H9 (cell line): ENCODE measurements around the gene PFKL. TPM values are rescaled to one million over a fixed set of nuclear protein-coding genes. Genes with fewer than 3 reads are reported as not detected.

Source experiments
- DNase-seq: peaks from one replicate; pipeline ENCODE4 v3.0.0-alpha.2; 2017
- H2AFZ ChIP-seq: one replicate; pipeline ENCODE4 v1.6.1; 2013; ENCODE audit warnings: mild to moderate bottlenecking, low read length, control low read depth, moderate library complexity
- H2AK5ac ChIP-seq: 2 replicates; pipeline ENCODE4 v1.6.1; 2013; ENCODE audit warnings: low read length, control low read depth, mixed read lengths; ENCODE audit not compliant: insufficient read length
- H2BK120ac ChIP-seq: one replicate; pipeline ENCODE4 v1.6.1; 2013; ENCODE audit warnings: low read depth, mild to moderate bottlenecking, low read length, control low read depth, inconsistent platforms; ENCODE audit not compliant: poor library complexity, severe bottlenecking
- H2BK12ac ChIP-seq: 2 replicates; pipeline ENCODE4 v1.6.1; 2013; ENCODE audit warnings: low read length, control low read depth, mixed read lengths, low read depth; ENCODE audit not compliant: insufficient read length
- H2BK15ac ChIP-seq: 2 replicates; pipeline ENCODE4 v1.6.1; 2013; ENCODE audit warnings: low read depth, low read length, control low read depth
- H2BK20ac ChIP-seq: one replicate; pipeline ENCODE4 v1.6.1; 2013; ENCODE audit warnings: low read depth, mild to moderate bottlenecking, low read length, control low read depth, inconsistent platforms; ENCODE audit not compliant: poor library complexity, severe bottlenecking
- H2BK5ac ChIP-seq: 2 replicates; pipeline ENCODE4 v1.6.1; 2013; ENCODE audit warnings: low read length, control low read depth, mixed read lengths; ENCODE audit not compliant: insufficient read length
- H3K14ac ChIP-seq: 2 replicates; pipeline ENCODE4 v1.6.1; 2013; ENCODE audit warnings: low read length, control low read depth; ENCODE audit not compliant: insufficient read depth
- H3K18ac ChIP-seq: 2 replicates; pipeline ENCODE4 v1.6.1; 2013; ENCODE audit warnings: low read depth, mild to moderate bottlenecking, mixed read lengths, low read length, control low read depth; ENCODE audit not compliant: insufficient read length
- H3K23ac ChIP-seq: 2 replicates; pipeline ENCODE4 v1.6.1; 2013; ENCODE audit warnings: low read length, control low read depth, mixed read lengths, low read depth; ENCODE audit not compliant: insufficient read length
- H3K23me2 ChIP-seq: 2 replicates; pipeline ENCODE4 v1.6.1; 2013; ENCODE audit warnings: low read depth, mild to moderate bottlenecking, mixed read lengths, low read length, control low read depth; ENCODE audit not compliant: insufficient read length, poor library complexity, severe bottlenecking
- H3K27ac ChIP-seq: 2 replicates; pipeline ENCODE4 v1.5.1; 2013; ENCODE audit warnings: low read length, control low read depth, mixed read lengths, low read depth; ENCODE audit not compliant: insufficient read length
- H3K27me3 ChIP-seq: 2 replicates; pipeline ENCODE4 v1.6.1; 2013; ENCODE audit warnings: low read length, control low read depth, inconsistent platforms; ENCODE audit not compliant: insufficient read depth
- H3K4ac ChIP-seq: 2 replicates; pipeline ENCODE4 v1.6.1; 2013; ENCODE audit warnings: low read depth, mild to moderate bottlenecking, control low read depth, inconsistent platforms, low read length, moderate library complexity
- H3K4me1 ChIP-seq: 2 replicates; pipeline ENCODE4 v1.6.1; 2013; ENCODE audit warnings: low read length, control low read depth, inconsistent platforms; ENCODE audit not compliant: insufficient read depth
- H3K4me2 ChIP-seq: 2 replicates; pipeline ENCODE4 v1.6.1; 2013; ENCODE audit warnings: low read length, control low read depth, mixed read lengths; ENCODE audit not compliant: insufficient read length, insufficient read depth
- H3K56ac ChIP-seq: 2 replicates; pipeline ENCODE4 v1.6.1; 2013; ENCODE audit warnings: low read depth, mild to moderate bottlenecking, mixed read lengths, low read length, control low read depth; ENCODE audit not compliant: insufficient read length
- H3K79me1 ChIP-seq: 2 replicates; pipeline ENCODE4 v1.6.1; 2013; ENCODE audit warnings: low read depth, mild to moderate bottlenecking, moderate library complexity, low read length, control low read depth, inconsistent platforms; ENCODE audit not compliant: insufficient read depth, poor library complexity, severe bottlenecking
- H3K79me2 ChIP-seq: 2 replicates; pipeline ENCODE4 v1.6.1; 2013; ENCODE audit warnings: low read length, control low read depth, inconsistent platforms; ENCODE audit not compliant: insufficient read depth
- H3K9ac ChIP-seq: 2 replicates; pipeline ENCODE4 v1.6.1; 2013; ENCODE audit warnings: low read length, control low read depth, mixed read lengths; ENCODE audit not compliant: insufficient read length; ENCODE audit errors: extremely low read depth
- H3K9me3 ChIP-seq: one replicate; pipeline ENCODE4 v1.6.1; 2013; ENCODE audit warnings: low read depth, low read length, inconsistent platforms; ENCODE audit not compliant: control insufficient read depth
- H3T11ph ChIP-seq: one replicate; pipeline ENCODE4 v1.6.1; 2013; ENCODE audit warnings: mild to moderate bottlenecking, low read length, control low read depth, inconsistent platforms
- H4K20me1 ChIP-seq: one replicate; pipeline ENCODE4 v1.6.1; 2013; ENCODE audit not compliant: control insufficient read depth, insufficient read length, insufficient read depth
- H4K5ac ChIP-seq: 2 replicates; pipeline ENCODE4 v1.6.1; 2013; ENCODE audit warnings: low read depth, mild to moderate bottlenecking, mixed read lengths, low read length, control low read depth; ENCODE audit not compliant: insufficient read length
- H4K8ac ChIP-seq: replicated peaks from 2 replicates; pipeline ENCODE4 v1.6.1; 2013; ENCODE audit warnings: low read length, control low read depth, mixed read lengths, low read depth; ENCODE audit not compliant: insufficient read length
- H4K91ac ChIP-seq: 2 replicates; pipeline ENCODE4 v1.6.1; 2013; ENCODE audit warnings: low read depth, mild to moderate bottlenecking, moderate library complexity, mixed read lengths, low read length, control low read depth; ENCODE audit not compliant: insufficient read length
- H3K27ac Mint-ChIP-seq, 3 experiments: 2 replicates in 2 of 3; 3 replicates in 1 of 3; pipeline ENCODE4 v1.8.0; 2020 to 2021; ENCODE audit warnings: mixed read lengths in 3 of 3, mild to moderate bottlenecking in 1 of 3, moderate library complexity in 1 of 3
- H3K27me3 Mint-ChIP-seq: 2 replicates; pipeline ENCODE4 v1.8.0; 2021; ENCODE audit warnings: low read depth, mild to moderate bottlenecking, moderate library complexity, mixed read lengths
- H3K36me3 Mint-ChIP-seq, 3 experiments: 2 replicates in 2 of 3; 3 replicates in 1 of 3; pipeline ENCODE4 v1.8.0; 2020 to 2021; ENCODE audit warnings: low read depth in 3 of 3, mixed read lengths in 3 of 3; ENCODE audit not compliant: insufficient read depth in 1 of 3
- H3K4me1 Mint-ChIP-seq, 2 experiments: 2 replicates each; pipeline ENCODE4 v1.8.0; 2020; ENCODE audit warnings: mixed read lengths in 2 of 2
- H3K4me3 Mint-ChIP-seq, 2 experiments: 2 replicates in 1 of 2; 3 replicates in 1 of 2; pipeline ENCODE4 v1.8.0; 2020 to 2021; ENCODE audit warnings: mild to moderate bottlenecking in 2 of 2, mixed read lengths in 2 of 2, moderate library complexity in 1 of 2
- H3K9me3 Mint-ChIP-seq, 2 experiments: 2 replicates in 1 of 2; 3 replicates in 1 of 2; pipeline ENCODE4 v1.8.0; 2020; ENCODE audit warnings: mild to moderate bottlenecking in 2 of 2, mixed read lengths in 2 of 2, moderate library complexity in 1 of 2
- WGBS: extraction: QIAGEN DNeasy Blood & Tissue Kit; methylation state at CpG from one replicate; pipeline ENCODE4 v1.1.7; 2013; ENCODE audit warnings: missing lambda C conversion rate, low lambda C conversion rate, mixed read lengths; ENCODE audit not compliant: insufficient read length; ENCODE audit errors: extremely low coverage; 5-methylcytosine and 5-hydroxymethylcytosine counted together
- total RNA-seq: library from RNA; stranded (reverse); gene quantifications from 2 replicates; pipeline ENCODE4 v1.2.1, GENCODE V29; 2021
- TF ChIP-seq, protein P1 (sequence below): fragments of 200-600 bp; sonication (generic); conservative IDR thresholded peaks from 3 replicates; pipeline ENCODE4 v1.8.0; 2021; ENCODE audit warnings: antibody characterized with exemption, mild to moderate bottlenecking

PFKL gene
- total RNA-seq, 1 experiment from 2014 or later = 107 TPM

DNA sequence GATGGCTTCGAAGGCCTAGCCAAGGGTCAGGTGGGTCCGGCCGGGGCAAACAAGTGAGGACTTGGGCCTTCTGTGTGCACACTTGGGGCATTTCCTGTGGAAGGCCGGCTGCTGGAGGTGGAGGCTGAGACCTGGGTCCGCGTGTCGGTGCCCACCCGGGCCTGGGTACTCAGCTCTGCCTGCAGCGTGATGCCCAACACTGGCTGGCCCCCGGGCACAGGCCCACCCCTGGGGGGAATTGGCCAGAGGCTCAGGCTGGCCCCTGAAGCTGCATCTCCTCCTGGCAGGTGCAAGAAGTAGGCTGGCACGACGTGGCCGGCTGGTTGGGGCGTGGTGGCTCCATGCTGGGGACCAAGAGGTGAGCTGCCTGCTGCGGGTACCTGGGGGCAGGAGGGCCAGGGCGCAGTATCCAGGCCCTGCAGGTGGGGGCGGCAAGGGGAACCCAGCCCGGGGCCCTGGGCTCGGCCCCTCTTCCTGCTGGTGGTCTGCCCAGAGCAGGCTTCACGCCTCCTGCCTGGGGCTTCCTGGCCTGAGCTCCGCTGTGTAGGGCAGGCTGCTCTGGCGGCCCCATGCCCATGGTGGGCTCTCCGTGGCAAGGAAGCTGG lies 22.1 kb downstream of the PFKL start:
- Mint-ChIP-seq H3K27ac (no peak overlapping the region), H3K9me3 (no peaks in the 10 kb centered on the region), H3K4me1 (no peaks in the 10 kb centered on the region), H3K27me3 (no peaks in the 10 kb centered on the region), H3K36me3 (peaks cover 0 to 14% (median 12%) of the 10 kb centered on the region in 3 experiments; a peak in 5 of 7 replicates), H3K4me3 (no peak overlapping the region)
- Histone ChIP-seq H3K56ac (no peak overlapping the region), H3K27me3 (no peaks in the 10 kb centered on the region), H4K5ac (no peak overlapping the region), H4K8ac (no peak overlapping the region), H3K9ac (no peak overlapping the region), H4K91ac (no peak overlapping the region), H2BK20ac (no peak overlapping the region), H2AK5ac (no peak overlapping the region), H3K4me1 (no peaks in the 10 kb centered on the region), H3K23me2 (no peaks in the 10 kb centered on the region), H2BK120ac (no peak overlapping the region), H3K79me1 (no peaks in the 10 kb centered on the region), H3K79me2 (no peaks in the 10 kb centered on the region), H2BK5ac (no peak overlapping the region), H3K4ac (no peak overlapping the region), H3K23ac (no peak overlapping the region), H4K20me1 (no peaks in the 10 kb centered on the region), H2BK15ac (no peak overlapping the region), H2BK12ac (no peak overlapping the region), H3K4me2 (no peak overlapping the region), H3T11ph (no peak overlapping the region), H3K27ac (no peak overlapping the region), H3K14ac (no peak overlapping the region), H3K9me3 (no peaks in the 10 kb centered on the region), H3K18ac (no peak overlapping the region), H2AFZ (no peak overlapping the region)
- no peak for DNase-seq
- TF ChIP-seq, protein P1, sequence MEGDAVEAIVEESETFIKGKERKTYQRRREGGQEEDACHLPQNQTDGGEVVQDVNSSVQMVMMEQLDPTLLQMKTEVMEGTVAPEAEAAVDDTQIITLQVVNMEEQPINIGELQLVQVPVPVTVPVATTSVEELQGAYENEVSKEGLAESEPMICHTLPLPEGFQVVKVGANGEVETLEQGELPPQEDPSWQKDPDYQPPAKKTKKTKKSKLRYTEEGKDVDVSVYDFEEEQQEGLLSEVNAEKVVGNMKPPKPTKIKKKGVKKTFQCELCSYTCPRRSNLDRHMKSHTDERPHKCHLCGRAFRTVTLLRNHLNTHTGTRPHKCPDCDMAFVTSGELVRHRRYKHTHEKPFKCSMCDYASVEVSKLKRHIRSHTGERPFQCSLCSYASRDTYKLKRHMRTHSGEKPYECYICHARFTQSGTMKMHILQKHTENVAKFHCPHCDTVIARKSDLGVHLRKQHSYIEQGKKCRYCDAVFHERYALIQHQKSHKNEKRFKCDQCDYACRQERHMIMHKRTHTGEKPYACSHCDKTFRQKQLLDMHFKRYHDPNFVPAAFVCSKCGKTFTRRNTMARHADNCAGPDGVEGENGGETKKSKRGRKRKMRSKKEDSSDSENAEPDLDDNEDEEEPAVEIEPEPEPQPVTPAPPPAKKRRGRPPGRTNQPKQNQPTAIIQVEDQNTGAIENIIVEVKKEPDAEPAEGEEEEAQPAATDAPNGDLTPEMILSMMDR = peak; percentile 16; the same call in 2 of the 3 replicates
- WGBS = no CpG with 5 or more reads among the region's 23 CpGs
